Erythroblast (primary cell): ENCODE results near the gene DHX16.

Source experiments
- GATA1 ChIP-seq: IDR thresholded peaks from 2 replicates; pipeline ENCODE4 v1.6.1; 2011; ENCODE audit warnings: low read depth, mild to moderate bottlenecking, control low read depth, low read length, moderate library complexity
- POLR2A ChIP-seq: IDR thresholded peaks from 2 replicates; pipeline ENCODE4 v1.6.1; 2011; ENCODE audit warnings: mild to moderate bottlenecking, low read length

GRCh38 chr6:30721198-30722024 lies 48.6 kb upstream of the DHX16 start:
- no peak for TF ChIP-seq POLR2A
- no peak for TF ChIP-seq GATA1
